Measurements from ENCODE around the gene SIRT7. TPM values are rescaled to one million over a fixed set of nuclear protein-coding genes. Genes with fewer than 3 reads are reported as not detected.
"Not testable (repeated sequence)": the region's sequence is repeated elsewhere in the genome, so short reads cannot be mapped to it uniquely, and the experiment has no call there.

SIRT7 gene
- total RNA-seq, 1 experiment from 2014 or later = 121 TPM

GRCh38 chr17:81921996-81922565, 4.1 kb upstream of the SIRT7 start:
- no peak for DNase-seq (ENCODE audit: low spot score)

DNA sequence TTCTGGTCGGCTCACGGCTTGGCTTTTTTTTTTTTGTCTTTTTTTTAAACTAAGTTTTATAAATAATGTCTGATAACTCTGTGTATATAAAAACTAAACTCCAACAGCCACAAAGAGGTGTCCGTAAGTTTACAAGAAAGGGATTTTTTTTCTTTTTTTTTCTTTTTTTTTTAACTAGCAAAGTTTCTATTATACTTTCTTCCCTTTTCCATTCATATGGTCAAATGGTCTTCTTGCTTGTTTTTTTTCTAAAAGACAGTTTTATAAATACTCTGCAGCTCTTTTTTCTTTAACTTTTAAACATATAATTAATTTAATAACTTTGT, 3.5 kb upstream of the SIRT7 start:
- no peak for DNase-seq (ENCODE audit: low spot score)

DNA sequence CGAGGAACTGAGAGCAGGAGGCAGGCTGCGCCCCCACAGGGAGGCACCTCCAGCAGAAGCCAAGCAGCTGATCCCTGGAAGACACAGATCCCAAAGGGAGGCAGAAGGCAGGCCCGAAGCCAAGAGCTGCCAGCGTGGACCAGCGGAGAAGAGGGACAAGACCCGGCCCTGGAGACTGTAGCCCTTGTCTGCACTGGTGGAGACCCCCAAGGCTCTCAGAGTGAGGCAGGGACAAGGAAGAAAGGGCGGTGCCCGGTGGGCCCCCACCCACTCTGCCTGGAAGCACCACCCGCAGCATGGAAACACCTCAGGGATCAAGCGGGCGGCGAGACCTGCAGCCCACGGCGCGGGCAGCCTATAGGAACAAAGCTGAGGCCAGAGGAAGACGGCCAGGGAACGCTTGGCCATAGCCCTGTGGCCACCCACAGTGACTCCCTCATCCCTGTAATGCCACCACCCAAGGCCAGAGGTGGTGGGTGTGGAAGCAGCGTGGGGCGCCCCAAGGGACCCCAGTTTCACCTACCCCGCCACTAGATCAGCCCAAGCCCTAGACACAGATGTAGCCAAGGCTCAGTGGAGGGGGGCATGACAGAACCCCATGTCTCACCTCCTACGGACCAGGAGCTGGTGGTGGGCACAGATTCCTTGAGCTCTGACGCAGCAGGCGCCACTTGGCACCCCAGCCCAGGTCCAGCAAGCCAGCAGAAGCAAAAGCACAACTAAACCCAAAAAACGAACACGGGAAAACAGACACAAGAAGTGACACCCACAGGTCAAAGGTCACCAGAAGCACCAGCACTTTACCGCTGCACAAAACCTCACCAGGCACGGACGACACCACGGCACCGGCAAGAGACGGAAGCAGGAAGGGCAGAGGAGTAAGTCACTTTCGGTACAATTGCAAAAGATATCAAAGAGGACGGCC, 2.9 kb upstream of the SIRT7 start:
- DNase-seq (ENCODE audit: low spot score) = no peak

GRCh38 chr17:81918832-81919545, 1.0 kb upstream of the SIRT7 start:
- peak; percentile 54 for DNase-seq (ENCODE audit: low spot score)

DNA sequence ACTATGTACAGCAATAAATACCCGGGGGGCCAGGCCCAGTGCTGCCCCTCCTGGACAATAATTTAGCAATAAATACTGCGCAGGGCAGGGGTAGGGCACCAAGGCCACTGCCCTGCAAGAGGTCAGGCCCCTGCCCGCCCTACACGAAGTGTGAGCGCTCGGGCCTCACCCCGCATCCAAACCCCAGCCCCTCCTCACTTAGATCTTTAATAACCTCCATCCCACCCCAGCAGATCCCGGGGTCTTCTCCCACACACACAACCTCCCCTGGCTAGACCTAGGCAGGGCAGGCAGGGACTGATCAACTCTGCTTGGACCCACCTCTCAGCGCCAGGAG, 325 bp upstream of the SIRT7 start:
- not testable (repeated sequence) for DNase-seq (ENCODE audit: low spot score)

GRCh38 chr17:81916234-81917001, 1.6 kb downstream of the SIRT7 start:
- DNase-seq (ENCODE audit: low spot score) = peak; percentile 61

DNA sequence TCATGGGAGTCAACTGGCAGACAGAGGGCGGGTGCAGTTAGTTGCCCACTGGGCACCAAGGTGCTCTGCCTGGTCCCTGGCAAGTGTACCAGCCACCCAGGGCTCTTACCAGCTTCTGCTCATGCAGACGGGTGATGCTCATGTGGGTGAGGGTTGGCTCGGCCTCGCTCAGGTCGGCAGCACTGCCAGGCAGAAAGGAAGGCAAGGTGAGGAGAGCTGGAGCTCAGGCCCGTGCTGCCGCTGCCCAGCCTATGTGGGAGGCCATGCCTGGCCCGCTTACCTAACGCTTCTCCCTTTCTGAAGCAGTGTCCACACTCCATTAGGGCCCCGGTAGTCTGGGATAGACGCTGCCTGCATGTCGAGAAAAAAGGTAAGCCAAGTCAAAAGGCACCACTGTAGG, 2.6 kb downstream of the SIRT7 start:
- DNase-seq (ENCODE audit: low spot score) = no peak

DNA sequence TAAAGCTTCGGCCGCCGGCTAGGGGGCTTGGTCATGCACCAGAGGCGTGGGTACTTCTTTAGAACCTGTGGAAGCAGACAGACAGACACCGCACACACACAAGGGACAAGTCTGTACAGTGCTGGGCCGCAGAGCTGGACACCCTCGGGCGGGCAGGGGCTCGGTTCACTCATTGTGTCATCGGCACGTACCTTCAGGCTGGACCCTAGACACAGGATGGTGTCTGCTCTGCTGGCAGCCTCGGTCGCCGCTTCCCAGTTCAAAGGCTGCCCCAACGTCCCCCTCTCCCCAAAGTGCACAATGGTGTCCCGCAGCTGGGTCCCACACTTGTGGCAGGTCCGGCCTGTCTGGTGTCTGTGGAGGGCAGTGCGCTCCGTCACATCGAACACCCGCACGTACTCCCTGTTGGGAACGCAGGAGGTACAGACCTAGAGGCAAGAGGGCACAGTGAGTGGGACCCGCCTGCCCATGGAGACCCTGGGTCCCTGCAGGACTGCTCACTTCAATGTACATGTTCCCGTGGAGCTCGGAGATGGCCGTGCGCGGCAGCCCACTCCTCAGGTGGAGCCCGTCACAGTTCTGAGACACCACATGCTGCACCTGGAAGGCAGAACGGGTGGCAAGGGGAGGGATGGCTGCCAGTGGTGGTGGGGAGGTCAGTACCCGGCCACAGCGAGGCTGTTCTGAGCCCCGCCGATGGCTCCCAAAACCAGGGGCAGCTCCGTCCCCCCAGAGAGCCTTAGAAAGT, 3.7 kb downstream of the SIRT7 start:
- DNase-seq (ENCODE audit: low spot score) = no peak

- no peak for DNase-seq (ENCODE audit: low spot score)
Observed at GRCh38 chr17:81913394-81914102, 4.4 kb downstream of the SIRT7 start.

- peak; percentile 88 for DNase-seq (ENCODE audit: low spot score)
Observed at GRCh38 chr17:81912441-81913309, 5.3 kb downstream of the SIRT7 start.

DNA sequence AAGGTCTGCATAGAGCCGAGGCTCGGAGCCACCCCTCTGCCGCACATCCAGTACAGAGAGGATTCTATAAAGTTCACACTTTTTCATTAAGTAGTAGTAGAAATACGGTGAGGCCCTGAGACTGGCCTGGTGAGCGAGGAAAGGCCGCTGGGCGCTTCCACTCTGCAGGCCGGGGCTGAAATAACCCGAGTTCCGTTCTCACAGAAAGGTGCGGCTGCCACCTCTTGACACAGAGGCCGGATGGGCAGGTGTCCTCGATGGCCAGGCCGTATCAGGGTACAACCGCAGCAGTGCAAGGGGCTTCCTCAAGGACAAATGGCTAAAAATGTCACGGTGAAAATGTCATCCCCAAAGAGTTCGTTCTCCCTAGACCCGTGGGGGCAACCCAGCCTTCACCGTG, 6.0 kb downstream of the SIRT7 start:
- no peak for DNase-seq (ENCODE audit: low spot score)

DNA sequence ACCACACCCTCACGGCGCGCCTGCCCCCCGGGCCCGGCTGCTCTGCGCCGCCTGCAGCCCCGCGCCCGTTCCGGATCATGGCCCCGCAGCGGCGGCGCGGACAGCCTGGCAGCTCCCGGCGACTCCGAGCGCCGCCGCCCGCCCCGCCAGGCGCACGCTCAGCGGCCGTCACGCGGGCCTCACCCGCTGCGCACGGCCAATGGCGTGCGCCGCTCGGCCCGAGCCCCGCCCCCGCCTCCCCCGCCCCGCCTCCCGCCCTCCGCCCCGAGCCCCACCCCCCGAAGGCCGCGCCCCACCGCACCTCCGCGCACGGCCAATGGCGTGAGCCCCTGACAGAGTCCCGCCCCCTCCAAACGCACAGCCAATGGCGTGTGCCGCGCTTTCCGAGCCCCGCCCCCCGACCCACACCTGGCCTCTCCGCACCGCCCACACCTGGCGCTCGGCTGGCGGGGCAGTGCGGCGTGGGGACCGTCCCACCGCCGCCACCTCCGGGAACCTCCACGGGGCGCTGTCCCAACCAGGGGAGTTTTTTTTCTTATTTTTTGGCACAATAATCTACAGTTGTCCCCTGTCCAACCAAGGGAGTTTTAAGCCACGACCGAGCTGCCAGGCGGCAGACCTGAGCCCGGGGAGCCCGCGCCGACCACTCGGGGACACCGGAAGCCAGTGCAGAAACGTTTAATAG, 6.6 kb downstream of the SIRT7 start, which contains the start of gene PCYT2:
PCYT2 (minus strand) TSS at position 123 of the 685 bp plus-strand sequence; CDS start at position 79, 44 bp downstream.
- peak; percentile 92 for DNase-seq (ENCODE audit: low spot score)

- DNase-seq (ENCODE audit: low spot score) = no peak
Observed at GRCh38 chr17:81910840-81911276, 7.1 kb downstream of the SIRT7 start.

- peak; percentile 40 for DNase-seq (ENCODE audit: low spot score)
Observed at GRCh38 chr17:81909966-81910839, 7.8 kb downstream of the SIRT7 start.

GRCh38 chr17:81909231-81909630, 8.7 kb downstream of the SIRT7 start:
- DNase-seq (ENCODE audit: low spot score) = no peak

GRCh38 chr17:81908793-81909192, 9.2 kb downstream of the SIRT7 start:
- DNase-seq (ENCODE audit: low spot score) = no peak

- no peak for DNase-seq (ENCODE audit: low spot score)
Observed at GRCh38 chr17:81907219-81908145, 10.5 kb downstream of the SIRT7 start.
